Tibial nerve (tissue), 4 donors: Measurements from ENCODE around the gene TNFRSF12A. TPM values are rescaled to one million over a fixed set of nuclear protein-coding genes. Genes with fewer than 3 reads are reported as not detected.

Experiments used
- DNase-seq, 2 donors: peaks; one replicate each; pipeline ENCODE4 v3.0.0-alpha.2; 2019; ENCODE audit warnings: low spot score in 2 of 2
- H3K27ac ChIP-seq, 4 donors: fragments of 200-600 bp; sonication (generic) in 3 of 4; one replicate each; pipeline ENCODE4 v1.5.1; 2017 to 2019; ENCODE audit warnings: mild to moderate bottlenecking in 1 of 4
- H3K27me3 ChIP-seq, 2 donors: fragments of 200-600 bp; sonication (generic) in 1 of 2; one replicate each; pipeline versions ENCODE4 v1.5.1 to v1.6.0; 2017 to 2019
- H3K36me3 ChIP-seq, 3 donors: fragments of 200-600 bp; sonication (generic); one replicate each; pipeline ENCODE4 v1.5.1; 2018 to 2019
- H3K4me1 ChIP-seq, 4 donors: fragments of 200-600 bp; sonication (generic) in 3 of 4; one replicate each; pipeline ENCODE4 v1.5.1; 2017 to 2019
- H3K4me3 ChIP-seq, 4 donors: fragments of 200-600 bp; sonication (generic) in 3 of 4; one replicate each; pipeline ENCODE4 v1.5.1; 2017 to 2019; ENCODE audit warnings: mild to moderate bottlenecking in 1 of 4, moderate library complexity in 1 of 4
- H3K9me3 ChIP-seq, 4 donors: fragments of 200-600 bp; sonication (generic) in 3 of 4; one replicate each; pipeline ENCODE4 v1.5.1; 2017 to 2019
- EP300 ChIP-seq, 2 donors: sonication (generic); formaldehyde crosslinking; IDR thresholded peaks; one replicate each; pipeline ENCODE4 v1.6.1; 2017; ENCODE audit warnings: antibody characterized with exemption in 2 of 2, mild to moderate bottlenecking in 1 of 2
- POLR2A ChIP-seq, 2 donors: fragments of 450-650 bp; IDR thresholded peaks; one replicate each; pipeline ENCODE4 v1.6.1; 2017; ENCODE audit warnings: antibody characterized with exemption in 2 of 2, mild to moderate bottlenecking in 2 of 2, moderate library complexity in 2 of 2
- WGBS, 2 donors: methylation state at CpG; one replicate each; pipeline ENCODE4 v1.1.5; 2018; 5-methylcytosine and 5-hydroxymethylcytosine counted together
- total RNA-seq, 4 donors: library from RNA; depleted of rRNA; stranded (reverse); fragments of >200 nt; gene quantifications; one replicate each; pipeline ENCODE4 v1.1.0, GENCODE V29; 2016
- TF ChIP-seq, protein P1 (sequence below), 5 experiments: fragments of 200-600 bp in 3 of 5; fragments of 450-650 bp in 2 of 5; sonication (generic) in 3 of 5; IDR thresholded peaks; one replicate each; pipeline ENCODE4 v1.5.1; 2016 to 2019; ENCODE audit warnings: antibody characterized with exemption in 5 of 5, mild to moderate bottlenecking in 3 of 5, moderate library complexity in 2 of 5

TNFRSF12A gene
- total RNA-seq, 4 donors from 2014 or later: 2.4 to 47.4 (median 11.5) TPM

GRCh38 chr16:2983706-2984136, 36.4 kb upstream of the TNFRSF12A start:
- peak overlapping the region in 1 of 4 donors; percentile 29 for H3K27ac ChIP-seq

DNA sequence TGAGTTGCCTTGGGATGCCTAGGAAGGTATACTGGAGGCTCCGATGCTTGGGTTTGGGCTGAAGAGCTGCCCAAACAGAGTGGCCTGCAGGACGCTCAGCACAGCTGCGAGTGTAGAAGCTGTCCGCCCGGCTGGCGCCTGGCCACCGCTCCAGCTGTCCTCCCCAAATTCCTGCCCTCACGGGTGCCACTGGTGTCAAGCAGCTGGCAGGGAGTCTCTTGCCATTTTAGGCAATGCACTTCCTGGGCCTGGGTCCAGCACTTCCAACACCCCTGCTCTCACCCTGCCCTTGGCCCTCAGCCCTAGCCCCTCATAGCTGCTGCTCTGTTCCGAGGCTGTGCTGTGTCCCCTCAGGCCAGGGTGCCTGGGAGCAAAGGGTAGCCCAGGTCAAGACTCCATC, 34.7 kb upstream of the TNFRSF12A start:
- no peak for DNase-seq
- peaks cover 0 to 42% (median 11%) of the 10 kb centered on the region in 4 donors for H3K4me1 ChIP-seq
- H3K36me3 ChIP-seq: no peaks in the 10 kb centered on the region
- peaks cover 0 to 25% of the 10 kb centered on the region in 2 donors for H3K27me3 ChIP-seq
- 30 to 35% methylated on average over 3 to 9 of the region's 9 CpGs for WGBS, 2 donors
- H3K27ac ChIP-seq: no peak overlapping the region
- TF ChIP-seq EP300 (IDR thresholded peaks at IDR 0.05) (no peak), POLR2A (IDR thresholded peaks at IDR 0.05) (no peak)
- TF ChIP-seq, protein P1, sequence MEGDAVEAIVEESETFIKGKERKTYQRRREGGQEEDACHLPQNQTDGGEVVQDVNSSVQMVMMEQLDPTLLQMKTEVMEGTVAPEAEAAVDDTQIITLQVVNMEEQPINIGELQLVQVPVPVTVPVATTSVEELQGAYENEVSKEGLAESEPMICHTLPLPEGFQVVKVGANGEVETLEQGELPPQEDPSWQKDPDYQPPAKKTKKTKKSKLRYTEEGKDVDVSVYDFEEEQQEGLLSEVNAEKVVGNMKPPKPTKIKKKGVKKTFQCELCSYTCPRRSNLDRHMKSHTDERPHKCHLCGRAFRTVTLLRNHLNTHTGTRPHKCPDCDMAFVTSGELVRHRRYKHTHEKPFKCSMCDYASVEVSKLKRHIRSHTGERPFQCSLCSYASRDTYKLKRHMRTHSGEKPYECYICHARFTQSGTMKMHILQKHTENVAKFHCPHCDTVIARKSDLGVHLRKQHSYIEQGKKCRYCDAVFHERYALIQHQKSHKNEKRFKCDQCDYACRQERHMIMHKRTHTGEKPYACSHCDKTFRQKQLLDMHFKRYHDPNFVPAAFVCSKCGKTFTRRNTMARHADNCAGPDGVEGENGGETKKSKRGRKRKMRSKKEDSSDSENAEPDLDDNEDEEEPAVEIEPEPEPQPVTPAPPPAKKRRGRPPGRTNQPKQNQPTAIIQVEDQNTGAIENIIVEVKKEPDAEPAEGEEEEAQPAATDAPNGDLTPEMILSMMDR (IDR thresholded peaks at IDR 0.05): no peak
- H3K9me3 ChIP-seq: no peaks in the 10 kb centered on the region
- no peak overlapping the region for H3K4me3 ChIP-seq

More at GRCh38 chr16:2983706-2984136, 36.4 kb upstream of the TNFRSF12A start:
- TF ChIP-seq POLR2A (IDR thresholded peaks at IDR 0.05) (no peak), EP300 (IDR thresholded peaks at IDR 0.05) (no peak)
- TF ChIP-seq, protein P1 (IDR thresholded peaks at IDR 0.05): peak; percentile 93 to 99 (median 98)
- WGBS, 2 donors: 12 to 13% methylated on average over 35 to 41 of the region's 42 CpGs
- peak overlapping the region in 2 of 4 donors; percentile 17 to 27 for H3K4me3 ChIP-seq
- H3K36me3 ChIP-seq: no peaks in the 10 kb centered on the region
- H3K4me1 ChIP-seq: peaks cover 0 to 53% (median 19%) of the 10 kb centered on the region in 4 donors
- peaks cover 0 to 22% of the 10 kb centered on the region in 2 donors for H3K27me3 ChIP-seq
- DNase-seq: peak; percentile 73 to 79
- no peaks in the 10 kb centered on the region for H3K9me3 ChIP-seq

DNA sequence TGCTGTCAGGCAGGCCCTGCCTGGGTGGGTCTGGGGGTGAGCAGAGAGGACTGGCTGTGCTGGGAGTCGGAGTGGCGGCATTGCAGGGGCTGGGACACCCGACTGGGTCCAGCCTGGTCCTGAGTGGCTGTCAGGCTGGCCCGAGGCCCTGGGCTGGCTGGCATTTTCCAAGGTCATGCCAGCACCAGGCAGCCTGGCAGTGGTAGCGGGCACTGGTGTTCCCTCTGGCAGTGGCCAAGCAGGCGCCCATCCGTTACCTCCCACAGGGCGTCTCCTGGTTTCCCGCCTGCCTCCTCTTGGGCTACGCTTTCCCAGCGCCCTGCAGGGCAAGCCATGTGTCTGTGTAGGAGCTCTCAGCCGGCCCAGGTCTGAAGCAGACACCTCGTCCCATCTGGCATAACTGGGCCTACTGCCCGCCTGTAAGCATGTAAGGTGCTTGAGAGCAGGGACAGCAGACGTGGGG, 34.2 kb upstream of the TNFRSF12A start:
- H3K4me1 ChIP-seq: peaks cover 0 to 38% (median 8%) of the 10 kb centered on the region in 4 donors
- no peaks in the 10 kb centered on the region for H3K36me3 ChIP-seq
- DNase-seq: no peak
- H3K4me3 ChIP-seq: no peak overlapping the region
- 70 to 80% methylated on average over 6 to 10 of the region's 15 CpGs for WGBS, 2 donors
- H3K27ac ChIP-seq: no peak overlapping the region
- H3K9me3 ChIP-seq: no peaks in the 10 kb centered on the region
- H3K27me3 ChIP-seq: peaks cover 0 to 29% of the 10 kb centered on the region in 2 donors
- TF ChIP-seq EP300 (IDR thresholded peaks at IDR 0.05): no peak
- TF ChIP-seq, protein P1 (IDR thresholded peaks at IDR 0.05): no peak
- no peak for TF ChIP-seq POLR2A (IDR thresholded peaks at IDR 0.05)

DNA sequence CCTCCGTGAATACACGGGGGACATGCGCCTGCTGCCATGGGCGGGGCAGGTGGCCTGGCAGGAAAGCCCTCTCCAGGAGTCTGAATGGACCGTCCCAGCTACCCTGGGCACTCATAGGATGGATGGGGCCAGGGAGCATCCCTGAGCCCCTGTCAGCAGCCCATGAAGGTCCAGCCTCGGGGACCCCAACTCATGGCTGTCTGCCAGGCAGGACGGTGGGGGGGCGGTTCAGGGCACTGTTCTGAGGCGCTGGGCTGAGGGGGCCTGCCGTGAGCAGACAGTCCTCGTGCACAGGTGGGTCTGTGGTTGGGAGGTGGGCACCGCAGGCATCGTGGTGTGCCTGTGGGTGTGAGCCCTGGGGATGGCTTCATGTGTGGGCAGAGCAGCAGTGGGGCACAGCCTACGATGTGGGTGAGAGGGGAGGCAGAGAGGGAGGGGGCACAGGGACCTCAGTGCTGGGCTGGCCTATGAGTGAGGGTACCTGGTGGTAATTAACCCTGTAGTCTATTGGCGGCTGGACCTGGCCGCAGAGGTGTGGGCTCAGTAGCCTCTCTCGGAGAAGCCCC, 33.5 kb upstream of the TNFRSF12A start:
- H3K27me3 ChIP-seq: peaks cover 0 to 30% of the 10 kb centered on the region in 2 donors
- 67 to 76% methylated on average over 16 to 17 of the region's 17 CpGs for WGBS, 2 donors
- H3K9me3 ChIP-seq: no peaks in the 10 kb centered on the region
- no peak overlapping the region for H3K27ac ChIP-seq
- peaks cover 0 to 31% (median 5%) of the 10 kb centered on the region in 4 donors for H3K4me1 ChIP-seq
- DNase-seq: no peak
- no peak for TF ChIP-seq EP300 (IDR thresholded peaks at IDR 0.05)
- no peak for TF ChIP-seq POLR2A (IDR thresholded peaks at IDR 0.05)
- TF ChIP-seq, protein P1 (IDR thresholded peaks at IDR 0.05): no peak
- no peak overlapping the region for H3K4me3 ChIP-seq
- H3K36me3 ChIP-seq: no peaks in the 10 kb centered on the region

- no peak for DNase-seq
- Histone ChIP-seq H3K27ac (no peak overlapping the region), H3K4me1 (peaks cover 0 to 31% (median 5%) of the 10 kb centered on the region in 4 donors), H3K27me3 (peaks cover 0 to 30% of the 10 kb centered on the region in 2 donors), H3K4me3 (no peak overlapping the region), H3K9me3 (no peaks in the 10 kb centered on the region), H3K36me3 (no peaks in the 10 kb centered on the region)
- 86% methylated on average over 8 of the region's 9 CpGs for WGBS, 2 donors
- no peak for TF ChIP-seq EP300 (IDR thresholded peaks at IDR 0.05)
- TF ChIP-seq, protein P1 (IDR thresholded peaks at IDR 0.05): no peak
- TF ChIP-seq POLR2A (IDR thresholded peaks at IDR 0.05): no peak
Observed at GRCh38 chr16:2987286-2987685, 32.9 kb upstream of the TNFRSF12A start.
